ENCODE data around the gene RPGRIP1L. TPM values are rescaled to one million over a fixed set of nuclear protein-coding genes. Genes with fewer than 3 reads are reported as not detected.

The RPGRIP1L gene
- total and polyA plus RNA-seq, 2 of the 8 experiments (the other 6 are each of a cell fraction or from before 2014, with no cell fraction given) = 4.0 to 13.7 TPM

GRCh38 chr16:53689636-53690035 is 14.0 kb downstream of the RPGRIP1L start:
- H3K36me3 ChIP-seq (ENCODE audit: control insufficient read depth in 2 of 4, insufficient read depth in 4 of 4, low read length in 3 of 4) = peaks cover 0 to 11% (median 3%) of the 10 kb centered on the region in 4 experiments; a peak in 5 of 8 replicates
- H3K27me3 ChIP-seq (replicated peaks in 1 of 4; ENCODE audit: control insufficient read depth in 3 of 4, extremely low read depth in 1 of 4, insufficient read depth in 3 of 4, low read length in 3 of 4) = no peaks in the 10 kb centered on the region
- H2AFZ ChIP-seq (ENCODE audit: low read length) = no peak overlapping the region
- DNase-seq (ENCODE audit: low read depth in 1 of 2, low spot score in 2 of 2) (no peak), FAIRE-seq (no peak)
- no peaks in the 10 kb centered on the region for H4K20me1 ChIP-seq (replicated peaks in 1 of 2; ENCODE audit: control insufficient read depth in 1 of 2, insufficient read depth in 2 of 2, low read length in 2 of 2)
- 73% methylated on average over 3 of the region's 3 CpGs; no CpG with 5 or more reads in 1 of the 2 experiments for WGBS, 2 experiments (ENCODE audit: extremely low coverage in 1 of 2, insufficient coverage in 1 of 2, insufficient read length in 1 of 2, insufficient replicate concordance in 2 of 2, low coverage in 1 of 2, low lambda C conversion rate in 2 of 2, missing lambda C conversion rate in 1 of 2)
- H3K4me3 ChIP-seq (ENCODE audit: extremely low read depth in 1 of 4, insufficient read depth in 2 of 4, low read depth in 3 of 4, low read length in 4 of 4) = no peak overlapping the region
- no peak overlapping the region for H4K91ac ChIP-seq (replicated peaks; ENCODE audit: insufficient read length, low read length)
- no peaks in the 10 kb centered on the region for H3K9me3 ChIP-seq (ENCODE audit: insufficient read depth in 2 of 2, low read depth in 1 of 2, low read length in 1 of 2)
- no peak overlapping the region for H3K14ac ChIP-seq (ENCODE audit: insufficient read length)
- no peaks in the 10 kb centered on the region for H3K79me2 ChIP-seq (ENCODE audit: control insufficient read depth in 1 of 2, insufficient read depth in 2 of 2, low read length in 2 of 2)
- H3K4me1 ChIP-seq (replicated peaks in 1 of 4; ENCODE audit: control insufficient read depth in 3 of 4, insufficient read depth in 4 of 4, low read length in 3 of 4) = no peaks in the 10 kb centered on the region
- H3K56ac ChIP-seq (replicated peaks; ENCODE audit: insufficient read length, low read depth, low read length) = no peak overlapping the region
- H2BK120ac ChIP-seq (replicated peaks; ENCODE audit: low read depth, low read length) = no peak overlapping the region
- POLR2A ChIA-PET (ENCODE audit: partially characterized antibody) = no interaction called here
- H2BK5ac ChIP-seq (ENCODE audit: low read depth, low read length) = no peak overlapping the region
- no peak overlapping the region for H3K4ac ChIP-seq (replicated peaks; ENCODE audit: insufficient read length, low read depth, low read length)
- H2BK12ac ChIP-seq (ENCODE audit: low read depth, low read length) = no peak overlapping the region
- no peak overlapping the region for H2BK20ac ChIP-seq (ENCODE audit: low read length)
- H2AK5ac ChIP-seq (ENCODE audit: low read depth, low read length) = no peak overlapping the region
- no peak overlapping the region for H3K18ac ChIP-seq (ENCODE audit: extremely low read depth, low read length)
- no peak overlapping the region for H2BK15ac ChIP-seq (ENCODE audit: low read length)
- TF ChIP-seq SIRT6 (IDR thresholded peaks at IDR 0.05; ENCODE audit: low read length) (no peak), KDM1A (IDR thresholded peaks at IDR 0.05; ENCODE audit: borderline replicate concordance, low read length) (no peak), TEAD4 (IDR thresholded peaks at IDR 0.05; ENCODE audit: low read depth, low read length) (no peak), KDM4A (IDR thresholded peaks at IDR 0.05; ENCODE audit: low read depth, low read length, severe bottlenecking) (no peak), SIX5 (IDR thresholded peaks at IDR 0.05; ENCODE audit: low read depth, low read length) (no peak), RNF2 (IDR thresholded peaks at IDR 0.05; ENCODE audit: borderline replicate concordance, low read depth, low read length, missing control alignments, poor library complexity, severe bottlenecking) (no peak), HDAC2 (IDR thresholded peaks at IDR 0.05; ENCODE audit: borderline replicate concordance in 1 of 2, low read depth in 2 of 2, low read length in 2 of 2) (no peak), EGR1 (IDR thresholded peaks at IDR 0.05; ENCODE audit: borderline replicate concordance, low read depth, low read length) (no peak)
- H3K23me2 ChIP-seq (ENCODE audit: low read depth, low read length) = no peaks in the 10 kb centered on the region
- no peak overlapping the region for H3K23ac ChIP-seq (ENCODE audit: insufficient read length)
- CTCF ChIA-PET (ENCODE audit: partially characterized antibody) = no interaction called here
- no peak overlapping the region for H4K5ac ChIP-seq (ENCODE audit: insufficient read length, low read depth, low read length)
- H3K9ac ChIP-seq (replicated peaks in 1 of 4; ENCODE audit: extremely low read depth in 1 of 4, low read depth in 3 of 4, low read length in 3 of 4) = no peak overlapping the region
- H4K8ac ChIP-seq (ENCODE audit: extremely low read depth, insufficient read depth, low read length) = no peak overlapping the region
- H3K79me1 ChIP-seq (ENCODE audit: low read depth, low read length) = no peaks in the 10 kb centered on the region
- no peak overlapping the region for H3K27ac ChIP-seq (ENCODE audit: low read depth, low read length)
- H3K4me2 ChIP-seq (ENCODE audit: insufficient read depth in 1 of 2, low read depth in 2 of 2, low read length in 2 of 2) = no peak overlapping the region

All from H1 (cell line).